ENCODE measurements around the gene PSMG3.
"Not testable (repeated sequence)": the region's sequence is repeated elsewhere in the genome, so short reads cannot be mapped to it uniquely, and the experiment has no call there.

The PSMG3 gene

DNA sequence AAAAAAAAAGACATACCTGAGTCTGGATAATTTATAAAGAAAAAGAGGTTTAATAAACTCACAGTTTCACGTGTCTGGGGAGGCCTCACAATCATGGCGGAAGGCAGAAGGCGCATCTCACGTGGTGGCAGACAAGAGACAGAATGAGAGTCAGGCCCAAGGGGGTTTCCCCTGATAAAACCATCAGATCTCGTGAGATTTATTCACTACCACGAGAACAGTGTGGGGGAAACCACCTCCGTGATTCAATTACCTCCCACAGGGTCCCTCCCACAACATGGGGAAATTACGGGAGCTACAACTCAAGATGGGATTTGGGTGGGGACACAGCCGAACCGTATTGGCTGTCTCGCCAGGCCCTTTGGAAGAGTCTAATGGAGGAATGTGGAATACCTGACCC lies 48.4 kb downstream of the PSMG3 start:
- Histone ChIP-seq H3K27ac (ENCODE audit: low read depth, low read length, poor library complexity, severe bottlenecking) (no peak overlapping the region), H3K4me2 (ENCODE audit: low read length) (no peak overlapping the region), H3K27me3 (ENCODE audit: insufficient read depth, low read length) (peaks cover 8% of the 10 kb centered on the region; the same call in 1 of the 2 replicates), H2AFZ (ENCODE audit: low read length) (no peak overlapping the region), H3K79me2 (ENCODE audit: insufficient read depth, low read length) (no peaks in the 10 kb centered on the region), H3F3A (ENCODE audit: insufficient read depth, low read length) (no peaks in the 10 kb centered on the region), H3K9me2 (ENCODE audit: low read depth, low read length) (no peaks in the 10 kb centered on the region), H3K9ac (ENCODE audit: low read length) (no peak overlapping the region), H3K9me3 (ENCODE audit: low read length) (no peaks in the 10 kb centered on the region), H3K4me3 (ENCODE audit: low read depth, low read length, poor library complexity, severe bottlenecking) (no peak overlapping the region), H3K4me1 (ENCODE audit: insufficient read depth, low read length, severe bottlenecking) (no peaks in the 10 kb centered on the region), H3K36me3 (ENCODE audit: insufficient read depth, low read length) (no peaks in the 10 kb centered on the region; the same call in 1 of the 2 replicates), H4K20me1 (ENCODE audit: insufficient read depth, low read length) (no peaks in the 10 kb centered on the region)
- TF ChIP-seq EZH2 (IDR thresholded peaks at IDR 0.05; ENCODE audit: borderline replicate concordance, low read length) = no peak
- TF ChIP-seq, protein P1, sequence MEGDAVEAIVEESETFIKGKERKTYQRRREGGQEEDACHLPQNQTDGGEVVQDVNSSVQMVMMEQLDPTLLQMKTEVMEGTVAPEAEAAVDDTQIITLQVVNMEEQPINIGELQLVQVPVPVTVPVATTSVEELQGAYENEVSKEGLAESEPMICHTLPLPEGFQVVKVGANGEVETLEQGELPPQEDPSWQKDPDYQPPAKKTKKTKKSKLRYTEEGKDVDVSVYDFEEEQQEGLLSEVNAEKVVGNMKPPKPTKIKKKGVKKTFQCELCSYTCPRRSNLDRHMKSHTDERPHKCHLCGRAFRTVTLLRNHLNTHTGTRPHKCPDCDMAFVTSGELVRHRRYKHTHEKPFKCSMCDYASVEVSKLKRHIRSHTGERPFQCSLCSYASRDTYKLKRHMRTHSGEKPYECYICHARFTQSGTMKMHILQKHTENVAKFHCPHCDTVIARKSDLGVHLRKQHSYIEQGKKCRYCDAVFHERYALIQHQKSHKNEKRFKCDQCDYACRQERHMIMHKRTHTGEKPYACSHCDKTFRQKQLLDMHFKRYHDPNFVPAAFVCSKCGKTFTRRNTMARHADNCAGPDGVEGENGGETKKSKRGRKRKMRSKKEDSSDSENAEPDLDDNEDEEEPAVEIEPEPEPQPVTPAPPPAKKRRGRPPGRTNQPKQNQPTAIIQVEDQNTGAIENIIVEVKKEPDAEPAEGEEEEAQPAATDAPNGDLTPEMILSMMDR (IDR thresholded peaks at IDR 0.05; ENCODE audit: low read length) = no peak

DNA sequence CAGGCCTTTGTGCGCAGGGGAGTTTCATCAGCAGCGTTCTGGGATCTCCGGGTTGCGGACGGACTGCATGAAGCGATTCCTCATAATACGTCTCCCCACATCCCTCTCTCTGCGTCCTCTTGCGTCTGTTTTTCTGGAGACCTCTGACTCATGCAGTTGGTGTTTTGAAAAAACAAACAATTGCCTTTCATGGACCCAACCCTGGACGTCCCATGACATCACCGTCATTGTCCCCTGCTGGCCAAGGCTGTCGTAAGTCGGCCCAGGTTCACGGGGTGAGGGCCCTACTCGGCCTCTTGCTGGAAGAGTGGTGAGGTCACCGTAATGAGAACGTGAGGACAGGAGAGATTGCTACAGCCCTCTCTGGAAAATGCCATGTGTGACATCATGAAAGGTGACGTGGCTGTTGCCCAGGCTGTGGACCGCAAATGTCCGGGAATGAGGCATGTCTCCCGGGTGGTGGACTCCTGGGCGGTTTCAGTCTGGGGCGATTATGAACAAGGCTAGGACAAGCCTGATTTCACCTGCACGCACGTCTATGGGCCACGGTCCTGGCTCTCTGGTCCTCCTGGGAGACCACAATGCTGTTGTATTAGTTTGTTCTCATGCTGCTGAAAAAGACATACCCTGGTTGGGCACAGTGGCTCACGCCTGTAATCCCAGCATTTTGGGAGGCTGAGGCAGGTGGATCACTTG lies 49.1 kb downstream of the PSMG3 start:
- Histone ChIP-seq H3K4me3 (ENCODE audit: low read depth, low read length, poor library complexity, severe bottlenecking) (no peak overlapping the region), H3K4me2 (ENCODE audit: low read length) (no peak overlapping the region)

DNA sequence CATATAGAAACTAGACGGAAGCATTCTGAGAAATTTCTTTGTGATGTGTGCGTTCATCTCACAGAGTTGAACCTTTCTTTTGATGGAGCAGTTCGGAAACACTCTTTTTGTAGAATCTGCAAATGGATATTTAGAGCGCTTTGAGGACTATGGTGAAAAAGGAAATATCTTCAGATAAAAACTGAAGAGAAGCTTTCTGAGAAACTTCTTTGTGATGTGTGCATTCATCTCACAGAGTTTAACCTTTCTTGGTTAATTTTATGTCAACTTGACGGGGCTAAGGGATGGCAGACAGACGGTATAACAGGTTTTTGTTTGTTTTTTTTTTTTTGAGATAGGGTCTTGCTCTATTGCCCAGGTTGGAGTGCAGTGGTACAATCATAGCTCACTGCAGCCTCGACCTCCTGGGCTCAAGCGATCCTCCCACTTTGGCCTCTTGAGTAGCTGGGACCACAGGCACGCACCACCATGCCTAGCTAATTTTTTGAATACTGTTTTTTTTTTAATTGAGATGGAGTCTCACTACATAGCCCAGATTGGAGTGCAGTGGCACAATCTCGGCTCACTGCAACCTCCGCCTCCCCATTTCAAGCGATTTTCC lies 50.4 kb downstream of the PSMG3 start:
- H3K27me3 ChIP-seq (ENCODE audit: insufficient read depth, low read length); H3K4me1 ChIP-seq (ENCODE audit: insufficient read depth, low read length, severe bottlenecking); H3K9me2 ChIP-seq (ENCODE audit: low read depth, low read length); H3K4me2 ChIP-seq (ENCODE audit: low read length); H3K9ac ChIP-seq (ENCODE audit: low read length); H4K20me1 ChIP-seq (ENCODE audit: insufficient read depth, low read length); H3K9me3 ChIP-seq (ENCODE audit: low read length); H3K4me3 ChIP-seq (ENCODE audit: low read depth, low read length, poor library complexity, severe bottlenecking); H2AFZ ChIP-seq (ENCODE audit: low read length); H3F3A ChIP-seq (ENCODE audit: insufficient read depth, low read length); H3K36me3 ChIP-seq (ENCODE audit: insufficient read depth, low read length); H3K79me2 ChIP-seq (ENCODE audit: insufficient read depth, low read length); H3K27ac ChIP-seq (ENCODE audit: low read depth, low read length, poor library complexity, severe bottlenecking): not testable (repeated sequence)

More for the DNA sequence above, 49.1 kb downstream of the PSMG3 start:
- H3K79me2 ChIP-seq (ENCODE audit: insufficient read depth, low read length) = no peaks in the 10 kb centered on the region
- no peaks in the 10 kb centered on the region for H3F3A ChIP-seq (ENCODE audit: insufficient read depth, low read length)
- H2AFZ ChIP-seq (ENCODE audit: low read length) = no peak overlapping the region
- no peaks in the 10 kb centered on the region for H3K9me2 ChIP-seq (ENCODE audit: low read depth, low read length)
- no peaks in the 10 kb centered on the region; the same call in 1 of the 2 replicates for H3K36me3 ChIP-seq (ENCODE audit: insufficient read depth, low read length)
- H3K9me3 ChIP-seq (ENCODE audit: low read length) = no peaks in the 10 kb centered on the region
- TF ChIP-seq EZH2 (IDR thresholded peaks at IDR 0.05; ENCODE audit: borderline replicate concordance, low read length) = no peak
- TF ChIP-seq, protein P1 (IDR thresholded peaks at IDR 0.05; ENCODE audit: low read length) = no peak
- H4K20me1 ChIP-seq (ENCODE audit: insufficient read depth, low read length) = no peaks in the 10 kb centered on the region
- H3K9ac ChIP-seq (ENCODE audit: low read length) = no peak overlapping the region
- H3K27me3 ChIP-seq (ENCODE audit: insufficient read depth, low read length) = peaks cover 7% of the 10 kb centered on the region; the same call in 1 of the 2 replicates
- no peak overlapping the region for H3K27ac ChIP-seq (ENCODE audit: low read depth, low read length, poor library complexity, severe bottlenecking)
- no peaks in the 10 kb centered on the region for H3K4me1 ChIP-seq (ENCODE audit: insufficient read depth, low read length, severe bottlenecking)

Data from OCI-LY1 (cell line).